H1 (cell line): ENCODE results near the gene REG4. TPM values are rescaled to one million over a fixed set of nuclear protein-coding genes. Genes with fewer than 3 reads are reported as not detected.

Experiments used
- BRCA1 ChIP-seq: IDR thresholded peaks from 2 replicates; pipeline ENCODE4 v1.6.1; 2012; ENCODE audit warnings: low read depth, low read length, improper control_type of control experiment
- CBX8 ChIP-seq: fragments of 300-800, 300-1000 bp; sonication (generic); IDR thresholded peaks from 2 replicates; pipeline ENCODE4 v1.7.1; 2016; ENCODE audit warnings: low read depth, low read length, borderline replicate concordance
- E2F6 ChIP-seq: IDR thresholded peaks from 2 replicates; pipeline ENCODE4 v1.6.1; 2012; ENCODE audit warnings: inconsistent platforms
- MAX ChIP-seq: IDR thresholded peaks from 2 replicates; pipeline ENCODE4 v1.6.1; 2012; ENCODE audit warnings: inconsistent platforms
- PHF8 ChIP-seq: fragments of 200-600 bp; sonication (generic); conservative IDR thresholded peaks from 2 replicates; pipeline ENCODE4 v1.7.1; 2012; ENCODE audit warnings: low read depth, mild to moderate bottlenecking, inconsistent platforms, low read length, moderate library complexity
- SAP30 ChIP-seq: fragments of 300-600 bp; sonication (generic); IDR thresholded peaks from 2 replicates; pipeline ENCODE4 v1.7.1; 2012; ENCODE audit warnings: low read length, moderate library complexity, mild to moderate bottlenecking, inconsistent platforms; ENCODE audit not compliant: insufficient read depth, insufficient replicate concordance
- SP2 ChIP-seq: IDR thresholded peaks from 2 replicates; pipeline ENCODE4 v1.6.1; 2012; ENCODE audit warnings: mild to moderate bottlenecking, low read length, inconsistent platforms
- polyA plus RNA-seq, 7 experiments: library from polyadenylated mRNA; depleted of rRNA in 3 of 7; stranded (reverse) in 5 of 7; unstranded in 2 of 7; fragments of >200 nt in 5 of 7; fragments of 200-250 nt in 2 of 7; gene quantifications; 1 replicate in 5 of 7; 2 replicates in 1 of 7; 4 replicates in 1 of 7; pipeline versions ENCODE4 v1.2.1 to v1.2.3, GENCODE V29; 2011 to 2013; ENCODE audit warnings: missing spikeins in 2 of 7, mixed read lengths in 2 of 7
- total RNA-seq: library from RNA; stranded (reverse); fragmentation: NEBNext Ultra II Directional; extraction: Animal tissue kit (Norgen Biotek cat#: 25700); gene quantifications from 2 replicates; pipeline ENCODE4 v1.2.1, GENCODE V29; 2021
- TF ChIP-seq, protein P1 (sequence below): fragments of 300-600 bp; sonication (generic); IDR thresholded peaks from 2 replicates; pipeline ENCODE4 v1.7.1; 2012; ENCODE audit warnings: low read length, moderate library complexity, mild to moderate bottlenecking, inconsistent platforms; ENCODE audit not compliant: insufficient replicate concordance
- TF ChIP-seq, protein P2 (sequence below): IDR thresholded peaks from 2 replicates; pipeline ENCODE4 v1.6.1; 2012; ENCODE audit warnings: low read length, inconsistent platforms

The REG4 gene
- total and polyA plus RNA-seq, 2 of the 8 experiments (the other 6 are each of a cell fraction or from before 2014, with no cell fraction given) = not detected

- TF ChIP-seq, protein P1, sequence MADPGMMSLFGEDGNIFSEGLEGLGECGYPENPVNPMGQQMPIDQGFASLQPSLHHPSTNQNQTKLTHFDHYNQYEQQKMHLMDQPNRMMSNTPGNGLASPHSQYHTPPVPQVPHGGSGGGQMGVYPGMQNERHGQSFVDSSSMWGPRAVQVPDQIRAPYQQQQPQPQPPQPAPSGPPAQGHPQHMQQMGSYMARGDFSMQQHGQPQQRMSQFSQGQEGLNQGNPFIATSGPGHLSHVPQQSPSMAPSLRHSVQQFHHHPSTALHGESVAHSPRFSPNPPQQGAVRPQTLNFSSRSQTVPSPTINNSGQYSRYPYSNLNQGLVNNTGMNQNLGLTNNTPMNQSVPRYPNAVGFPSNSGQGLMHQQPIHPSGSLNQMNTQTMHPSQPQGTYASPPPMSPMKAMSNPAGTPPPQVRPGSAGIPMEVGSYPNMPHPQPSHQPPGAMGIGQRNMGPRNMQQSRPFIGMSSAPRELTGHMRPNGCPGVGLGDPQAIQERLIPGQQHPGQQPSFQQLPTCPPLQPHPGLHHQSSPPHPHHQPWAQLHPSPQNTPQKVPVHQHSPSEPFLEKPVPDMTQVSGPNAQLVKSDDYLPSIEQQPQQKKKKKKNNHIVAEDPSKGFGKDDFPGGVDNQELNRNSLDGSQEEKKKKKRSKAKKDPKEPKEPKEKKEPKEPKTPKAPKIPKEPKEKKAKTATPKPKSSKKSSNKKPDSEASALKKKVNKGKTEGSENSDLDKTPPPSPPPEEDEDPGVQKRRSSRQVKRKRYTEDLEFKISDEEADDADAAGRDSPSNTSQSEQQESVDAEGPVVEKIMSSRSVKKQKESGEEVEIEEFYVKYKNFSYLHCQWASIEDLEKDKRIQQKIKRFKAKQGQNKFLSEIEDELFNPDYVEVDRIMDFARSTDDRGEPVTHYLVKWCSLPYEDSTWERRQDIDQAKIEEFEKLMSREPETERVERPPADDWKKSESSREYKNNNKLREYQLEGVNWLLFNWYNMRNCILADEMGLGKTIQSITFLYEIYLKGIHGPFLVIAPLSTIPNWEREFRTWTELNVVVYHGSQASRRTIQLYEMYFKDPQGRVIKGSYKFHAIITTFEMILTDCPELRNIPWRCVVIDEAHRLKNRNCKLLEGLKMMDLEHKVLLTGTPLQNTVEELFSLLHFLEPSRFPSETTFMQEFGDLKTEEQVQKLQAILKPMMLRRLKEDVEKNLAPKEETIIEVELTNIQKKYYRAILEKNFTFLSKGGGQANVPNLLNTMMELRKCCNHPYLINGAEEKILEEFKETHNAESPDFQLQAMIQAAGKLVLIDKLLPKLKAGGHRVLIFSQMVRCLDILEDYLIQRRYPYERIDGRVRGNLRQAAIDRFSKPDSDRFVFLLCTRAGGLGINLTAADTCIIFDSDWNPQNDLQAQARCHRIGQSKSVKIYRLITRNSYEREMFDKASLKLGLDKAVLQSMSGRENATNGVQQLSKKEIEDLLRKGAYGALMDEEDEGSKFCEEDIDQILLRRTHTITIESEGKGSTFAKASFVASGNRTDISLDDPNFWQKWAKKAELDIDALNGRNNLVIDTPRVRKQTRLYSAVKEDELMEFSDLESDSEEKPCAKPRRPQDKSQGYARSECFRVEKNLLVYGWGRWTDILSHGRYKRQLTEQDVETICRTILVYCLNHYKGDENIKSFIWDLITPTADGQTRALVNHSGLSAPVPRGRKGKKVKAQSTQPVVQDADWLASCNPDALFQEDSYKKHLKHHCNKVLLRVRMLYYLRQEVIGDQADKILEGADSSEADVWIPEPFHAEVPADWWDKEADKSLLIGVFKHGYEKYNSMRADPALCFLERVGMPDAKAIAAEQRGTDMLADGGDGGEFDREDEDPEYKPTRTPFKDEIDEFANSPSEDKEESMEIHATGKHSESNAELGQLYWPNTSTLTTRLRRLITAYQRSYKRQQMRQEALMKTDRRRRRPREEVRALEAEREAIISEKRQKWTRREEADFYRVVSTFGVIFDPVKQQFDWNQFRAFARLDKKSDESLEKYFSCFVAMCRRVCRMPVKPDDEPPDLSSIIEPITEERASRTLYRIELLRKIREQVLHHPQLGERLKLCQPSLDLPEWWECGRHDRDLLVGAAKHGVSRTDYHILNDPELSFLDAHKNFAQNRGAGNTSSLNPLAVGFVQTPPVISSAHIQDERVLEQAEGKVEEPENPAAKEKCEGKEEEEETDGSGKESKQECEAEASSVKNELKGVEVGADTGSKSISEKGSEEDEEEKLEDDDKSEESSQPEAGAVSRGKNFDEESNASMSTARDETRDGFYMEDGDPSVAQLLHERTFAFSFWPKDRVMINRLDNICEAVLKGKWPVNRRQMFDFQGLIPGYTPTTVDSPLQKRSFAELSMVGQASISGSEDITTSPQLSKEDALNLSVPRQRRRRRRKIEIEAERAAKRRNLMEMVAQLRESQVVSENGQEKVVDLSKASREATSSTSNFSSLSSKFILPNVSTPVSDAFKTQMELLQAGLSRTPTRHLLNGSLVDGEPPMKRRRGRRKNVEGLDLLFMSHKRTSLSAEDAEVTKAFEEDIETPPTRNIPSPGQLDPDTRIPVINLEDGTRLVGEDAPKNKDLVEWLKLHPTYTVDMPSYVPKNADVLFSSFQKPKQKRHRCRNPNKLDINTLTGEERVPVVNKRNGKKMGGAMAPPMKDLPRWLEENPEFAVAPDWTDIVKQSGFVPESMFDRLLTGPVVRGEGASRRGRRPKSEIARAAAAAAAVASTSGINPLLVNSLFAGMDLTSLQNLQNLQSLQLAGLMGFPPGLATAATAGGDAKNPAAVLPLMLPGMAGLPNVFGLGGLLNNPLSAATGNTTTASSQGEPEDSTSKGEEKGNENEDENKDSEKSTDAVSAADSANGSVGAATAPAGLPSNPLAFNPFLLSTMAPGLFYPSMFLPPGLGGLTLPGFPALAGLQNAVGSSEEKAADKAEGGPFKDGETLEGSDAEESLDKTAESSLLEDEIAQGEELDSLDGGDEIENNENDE = no peak
- TF ChIP-seq BRCA1 (no peak), E2F6 (no peak), CBX8 (no peak), SP2 (no peak), PHF8 (no peak), MAX (no peak), SAP30 (no peak)
- TF ChIP-seq, protein P2, sequence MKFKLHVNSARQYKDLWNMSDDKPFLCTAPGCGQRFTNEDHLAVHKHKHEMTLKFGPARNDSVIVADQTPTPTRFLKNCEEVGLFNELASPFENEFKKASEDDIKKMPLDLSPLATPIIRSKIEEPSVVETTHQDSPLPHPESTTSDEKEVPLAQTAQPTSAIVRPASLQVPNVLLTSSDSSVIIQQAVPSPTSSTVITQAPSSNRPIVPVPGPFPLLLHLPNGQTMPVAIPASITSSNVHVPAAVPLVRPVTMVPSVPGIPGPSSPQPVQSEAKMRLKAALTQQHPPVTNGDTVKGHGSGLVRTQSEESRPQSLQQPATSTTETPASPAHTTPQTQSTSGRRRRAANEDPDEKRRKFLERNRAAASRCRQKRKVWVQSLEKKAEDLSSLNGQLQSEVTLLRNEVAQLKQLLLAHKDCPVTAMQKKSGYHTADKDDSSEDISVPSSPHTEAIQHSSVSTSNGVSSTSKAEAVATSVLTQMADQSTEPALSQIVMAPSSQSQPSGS = no peak
Measured at GRCh38 chr1:119853155-119853554, 41.9 kb upstream of the REG4 start (continued).
